Measurements from ENCODE around the gene A1BG. TPM values are rescaled to one million over a fixed set of nuclear protein-coding genes. Genes with fewer than 3 reads are reported as not detected.

A1BG gene
- total and polyA plus RNA-seq, 2 of the 8 experiments (the other 6 are each of a cell fraction or from before 2014, with no cell fraction given): 20.8 to 69.6 TPM

DNA sequence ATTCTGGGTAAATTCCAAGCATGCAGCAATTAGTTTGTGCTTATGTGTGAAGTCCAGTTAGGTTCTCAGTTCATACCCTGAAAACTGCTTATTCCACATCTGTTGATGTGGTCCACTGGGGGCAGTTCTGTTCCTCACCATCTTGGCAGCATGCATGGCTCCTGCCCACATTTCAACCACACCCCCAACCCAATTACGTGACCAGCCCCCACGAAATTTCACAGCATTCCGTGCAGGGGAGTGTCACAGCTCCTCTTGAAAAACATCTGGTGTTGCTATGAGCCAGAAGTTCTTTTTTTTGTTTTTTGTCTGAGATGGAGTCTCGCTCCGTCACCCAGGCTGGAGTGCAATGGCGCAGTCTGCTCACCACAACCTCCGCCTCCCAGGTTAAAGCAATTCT lies 57.2 kb downstream of the A1BG start:
- peaks cover 0 to 3% of the 10 kb centered on the region in 2 experiments; a peak in 1 of 4 replicates for H3K9me3 ChIP-seq (ENCODE audit: insufficient read depth in 2 of 2, low read depth in 1 of 2, low read length in 1 of 2)
- 96% methylated on average over 6 of the region's 7 CpGs; no CpG with 5 or more reads in 1 of the 2 experiments for WGBS, 2 experiments (ENCODE audit: extremely low coverage in 1 of 2, insufficient coverage in 1 of 2, insufficient read length in 1 of 2, insufficient replicate concordance in 2 of 2, low coverage in 1 of 2, low lambda C conversion rate in 2 of 2, missing lambda C conversion rate in 1 of 2)
- TF ChIP-seq RBBP5 (IDR thresholded peaks at IDR 0.05; ENCODE audit: borderline replicate concordance, low read depth, low read length): no peak
- TF ChIP-seq EP300 (IDR thresholded peaks at IDR 0.05; ENCODE audit: borderline replicate concordance in 1 of 2, low read depth in 2 of 2, low read length in 2 of 2): no peak
- no peak for TF ChIP-seq CHD2 (IDR thresholded peaks at IDR 0.05; ENCODE audit: low read length)

More for the DNA sequence above, 57.2 kb downstream of the A1BG start:
- Histone ChIP-seq H4K5ac (ENCODE audit: insufficient read length, low read depth, low read length) (no peak overlapping the region), H3K79me2 (ENCODE audit: control insufficient read depth in 1 of 2, insufficient read depth in 2 of 2, low read length in 2 of 2) (peaks cover 0 to 34% of the 10 kb centered on the region in 2 experiments; a peak in 2 of 4 replicates), H3K9ac (replicated peaks in 1 of 4; ENCODE audit: extremely low read depth in 1 of 4, low read depth in 3 of 4, low read length in 3 of 4) (no peak overlapping the region), H2BK120ac (replicated peaks; ENCODE audit: low read depth, low read length) (no peak overlapping the region), H3K23ac (ENCODE audit: insufficient read length) (no peak overlapping the region), H3K36me3 (ENCODE audit: control insufficient read depth in 2 of 4, insufficient read depth in 4 of 4, low read length in 3 of 4) (peaks cover 23 to 70% (median 54%) of the 10 kb centered on the region in 4 experiments), H3K27me3 (replicated peaks in 1 of 4; ENCODE audit: control insufficient read depth in 3 of 4, extremely low read depth in 1 of 4, insufficient read depth in 3 of 4, low read length in 3 of 4) (no peaks in the 10 kb centered on the region), H4K91ac (replicated peaks; ENCODE audit: insufficient read length, low read length) (no peak overlapping the region), H3K18ac (ENCODE audit: extremely low read depth, low read length) (no peak overlapping the region), H4K20me1 (replicated peaks in 1 of 2; ENCODE audit: control insufficient read depth in 1 of 2, insufficient read depth in 2 of 2, low read length in 2 of 2) (peaks cover 13 to 25% of the 10 kb centered on the region in 2 experiments), H2AK5ac (ENCODE audit: low read depth, low read length) (no peak overlapping the region), H2BK12ac (ENCODE audit: low read depth, low read length) (no peak overlapping the region), H2BK5ac (ENCODE audit: low read depth, low read length) (no peak overlapping the region), H3K14ac (ENCODE audit: insufficient read length) (no peak overlapping the region), H4K8ac (ENCODE audit: extremely low read depth, insufficient read depth, low read length) (no peak overlapping the region), H2AFZ (ENCODE audit: low read length) (no peak overlapping the region), H3K27ac (ENCODE audit: low read depth, low read length) (no peak overlapping the region), H3K56ac (replicated peaks; ENCODE audit: insufficient read length, low read depth, low read length) (no peak overlapping the region), H2BK15ac (ENCODE audit: low read length) (no peak overlapping the region), H3K4me2 (ENCODE audit: insufficient read depth in 1 of 2, low read depth in 2 of 2, low read length in 2 of 2) (no peak overlapping the region), H2BK20ac (ENCODE audit: low read length) (no peak overlapping the region), H3K4me3 (ENCODE audit: extremely low read depth in 1 of 4, insufficient read depth in 2 of 4, low read depth in 3 of 4, low read length in 4 of 4) (no peak overlapping the region), H3K23me2 (ENCODE audit: low read depth, low read length) (no peaks in the 10 kb centered on the region), H3K79me1 (ENCODE audit: low read depth, low read length) (peaks cover 14% of the 10 kb centered on the region), H3K4ac (replicated peaks; ENCODE audit: insufficient read length, low read depth, low read length) (no peak overlapping the region), H3K4me1 (replicated peaks in 1 of 4; ENCODE audit: control insufficient read depth in 3 of 4, insufficient read depth in 4 of 4, low read length in 3 of 4) (no peaks in the 10 kb centered on the region)
- DNase-seq (ENCODE audit: low read depth in 1 of 2, low spot score in 2 of 2) (no peak), FAIRE-seq (no peak)
- ChIA-PET POLR2A (ENCODE audit: partially characterized antibody) (interaction anchor here (1.2 to 2.9 kb wide), 4 partner anchors 10 to 68 kb away, joined by 3 to 9 read pairs (median 4); partner anchors contain the start of gene ZNF544), CTCF (ENCODE audit: partially characterized antibody) (interaction anchor here (0.6 to 2.7 kb wide), 3 partner anchors 11 to 116 kb away, joined by 3 to 7 read pairs (median 4); no protein-coding TSS in a partner anchor)
